ENCODE results near the gene TUG1. TPM values are rescaled to one million over a fixed set of nuclear protein-coding genes. Genes with fewer than 3 reads are reported as not detected.

Gene TUG1
- total RNA-seq, 1 experiment from 2014 or later = 103 TPM

DNA sequence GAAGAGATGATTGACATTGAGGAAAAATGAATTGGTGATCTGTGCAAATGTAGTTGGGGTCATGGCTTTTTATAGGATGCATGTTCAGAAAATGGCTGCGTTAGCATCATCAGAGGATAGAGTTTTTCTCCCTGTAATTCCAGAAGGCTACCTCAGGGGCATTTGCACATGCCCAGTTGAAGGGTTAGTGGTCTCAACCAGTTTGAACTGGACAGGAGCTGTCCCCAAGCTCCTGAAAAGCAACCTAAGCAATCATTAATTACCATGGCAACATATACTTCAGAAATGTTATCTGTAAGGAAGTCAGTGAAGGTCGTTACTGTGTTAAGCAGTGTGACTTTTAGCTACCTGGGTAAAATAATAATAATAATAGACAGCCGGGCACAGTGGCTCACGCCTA is 29.3 kb downstream of the TUG1 start:
- no TSS peak for BruUV-seq (replicated peaks)
- Histone ChIP-seq H3K9me3 (no peaks in the 10 kb centered on the region), H3K4me1 (no peaks in the 10 kb centered on the region), H3K27me3 (replicated peaks; ENCODE audit: control insufficient read depth, insufficient read depth, low read length) (no peaks in the 10 kb centered on the region), H3K36me3 (ENCODE audit: control insufficient read depth, insufficient read depth, low read length) (no peaks in the 10 kb centered on the region), H3K4me3 (ENCODE audit: low read depth, low read length) (no peak overlapping the region)
- no peak overlapping the region for H3K4me3 Mint-ChIP-seq (ENCODE audit: unreplicated experiment)
- no peaks in the 10 kb centered on the region for H3K4me1 Mint-ChIP-seq (ENCODE audit: low read depth, unreplicated experiment)
- TF ChIP-seq, protein P1, sequence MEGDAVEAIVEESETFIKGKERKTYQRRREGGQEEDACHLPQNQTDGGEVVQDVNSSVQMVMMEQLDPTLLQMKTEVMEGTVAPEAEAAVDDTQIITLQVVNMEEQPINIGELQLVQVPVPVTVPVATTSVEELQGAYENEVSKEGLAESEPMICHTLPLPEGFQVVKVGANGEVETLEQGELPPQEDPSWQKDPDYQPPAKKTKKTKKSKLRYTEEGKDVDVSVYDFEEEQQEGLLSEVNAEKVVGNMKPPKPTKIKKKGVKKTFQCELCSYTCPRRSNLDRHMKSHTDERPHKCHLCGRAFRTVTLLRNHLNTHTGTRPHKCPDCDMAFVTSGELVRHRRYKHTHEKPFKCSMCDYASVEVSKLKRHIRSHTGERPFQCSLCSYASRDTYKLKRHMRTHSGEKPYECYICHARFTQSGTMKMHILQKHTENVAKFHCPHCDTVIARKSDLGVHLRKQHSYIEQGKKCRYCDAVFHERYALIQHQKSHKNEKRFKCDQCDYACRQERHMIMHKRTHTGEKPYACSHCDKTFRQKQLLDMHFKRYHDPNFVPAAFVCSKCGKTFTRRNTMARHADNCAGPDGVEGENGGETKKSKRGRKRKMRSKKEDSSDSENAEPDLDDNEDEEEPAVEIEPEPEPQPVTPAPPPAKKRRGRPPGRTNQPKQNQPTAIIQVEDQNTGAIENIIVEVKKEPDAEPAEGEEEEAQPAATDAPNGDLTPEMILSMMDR (IDR thresholded peaks at IDR 0.05; ENCODE audit: insufficient read depth in 1 of 2, low read depth in 1 of 2, low read length in 1 of 2, severe bottlenecking in 1 of 2, unreplicated experiment in 1 of 2) = no peak
- H3K27me3 Mint-ChIP-seq (ENCODE audit: insufficient read depth, unreplicated experiment) = peaks cover 2% of the 10 kb centered on the region
- H3K27ac Mint-ChIP-seq (ENCODE audit: unreplicated experiment) = no peak overlapping the region
- no peak for DNase-seq
- intact Hi-C loops (cut with micrococcal nuclease; ENCODE audit: unreplicated experiment) = no loop called here
- no peaks in the 10 kb centered on the region for H3K36me3 Mint-ChIP-seq (ENCODE audit: insufficient read depth, unreplicated experiment)
- H3K9me3 Mint-ChIP-seq (ENCODE audit: unreplicated experiment) = no peaks in the 10 kb centered on the region
- ChIA-PET CTCF (no interaction called here), POLR2A (no interaction called here)

DNA sequence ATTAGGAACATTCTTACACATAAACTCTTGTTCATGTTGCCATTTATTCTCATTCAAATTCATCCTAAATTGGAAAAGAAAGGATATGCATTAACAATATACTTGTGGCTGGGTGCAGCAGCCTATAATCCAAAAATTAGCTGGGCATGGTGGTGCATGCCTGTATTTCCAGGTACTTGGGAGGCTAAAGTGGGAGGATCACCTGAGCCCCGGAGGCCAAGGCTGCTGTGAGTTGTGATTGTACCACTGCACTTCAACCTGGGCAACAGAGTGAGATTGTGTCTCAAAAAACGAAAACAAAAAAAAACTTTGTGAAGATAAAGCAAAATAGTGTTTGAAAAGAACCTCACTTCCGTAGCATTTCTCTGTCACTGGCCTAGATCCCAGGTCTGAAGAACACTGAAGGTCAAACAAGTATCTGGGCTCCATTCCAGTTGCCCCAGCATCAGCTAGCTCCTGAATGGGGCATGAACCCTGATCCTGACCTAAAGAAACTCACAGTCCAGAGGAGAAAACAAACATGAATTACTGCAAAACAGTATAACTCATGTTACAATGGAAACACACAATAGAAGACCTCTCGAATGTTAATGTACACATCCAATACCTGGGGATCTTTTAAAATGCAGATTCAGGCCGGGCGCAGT is 32.2 kb downstream of the TUG1 start:
- CTCF ChIA-PET = no interaction called here
- H3K4me1 ChIP-seq = no peaks in the 10 kb centered on the region

DNA sequence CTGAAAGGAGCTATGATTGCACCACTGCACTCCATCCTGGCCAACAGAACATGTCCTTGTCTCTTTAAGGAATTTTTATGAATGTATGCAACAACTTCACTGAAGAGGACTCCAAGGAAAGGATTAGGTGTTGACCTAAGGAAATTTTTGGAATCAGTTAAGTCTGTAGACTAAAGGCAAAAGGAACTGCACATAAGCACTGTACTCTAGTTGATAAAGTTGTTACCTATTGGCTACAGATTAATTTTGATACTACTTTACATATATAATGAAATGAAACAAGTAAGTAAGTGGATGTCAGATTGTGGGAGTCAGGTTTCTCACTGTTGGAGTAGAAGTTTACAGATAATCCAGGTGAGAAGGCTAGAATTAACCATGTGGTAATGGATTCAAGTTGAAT is 36.5 kb downstream of the TUG1 start:
- TF ChIP-seq, protein P1 (IDR thresholded peaks at IDR 0.05; ENCODE audit: insufficient read depth in 1 of 2, low read depth in 1 of 2, low read length in 1 of 2, severe bottlenecking in 1 of 2, unreplicated experiment in 1 of 2) = no peak
- ChIA-PET POLR2A (no interaction called here), CTCF (no interaction called here)
- Histone ChIP-seq H3K4me3 (ENCODE audit: low read depth, low read length) (no peak overlapping the region), H3K4me1 (no peaks in the 10 kb centered on the region), H3K36me3 (ENCODE audit: control insufficient read depth, insufficient read depth, low read length) (no peaks in the 10 kb centered on the region), H3K9me3 (peaks cover 3% of the 10 kb centered on the region; the same call in 1 of the 2 replicates), H3K27me3 (replicated peaks; ENCODE audit: control insufficient read depth, insufficient read depth, low read length) (no peaks in the 10 kb centered on the region)
- no peak for DNase-seq
- Mint-ChIP-seq H3K4me3 (ENCODE audit: unreplicated experiment) (no peak overlapping the region), H3K27me3 (ENCODE audit: insufficient read depth, unreplicated experiment) (peaks cover 2% of the 10 kb centered on the region), H3K27ac (ENCODE audit: unreplicated experiment) (no peak overlapping the region), H3K4me1 (ENCODE audit: low read depth, unreplicated experiment) (no peaks in the 10 kb centered on the region), H3K36me3 (ENCODE audit: insufficient read depth, unreplicated experiment) (no peaks in the 10 kb centered on the region), H3K9me3 (ENCODE audit: unreplicated experiment) (no peaks in the 10 kb centered on the region)
- intact Hi-C loops (cut with micrococcal nuclease; ENCODE audit: unreplicated experiment) = no loop called here
- BruUV-seq (replicated peaks) = no TSS peak

More for the DNA sequence above, 32.2 kb downstream of the TUG1 start:
- TF ChIP-seq, protein P1 (IDR thresholded peaks at IDR 0.05; ENCODE audit: insufficient read depth in 1 of 2, low read depth in 1 of 2, low read length in 1 of 2, severe bottlenecking in 1 of 2, unreplicated experiment in 1 of 2) = no peak
- no peaks in the 10 kb centered on the region for H3K4me1 Mint-ChIP-seq (ENCODE audit: low read depth, unreplicated experiment)
- peaks cover 2% of the 10 kb centered on the region for H3K27me3 Mint-ChIP-seq (ENCODE audit: insufficient read depth, unreplicated experiment)
- POLR2A ChIA-PET = interaction anchor here (0.7 kb wide), 1 partner anchor 1188 kb away, joined by 4 read pairs; no protein-coding TSS in a partner anchor
- BruUV-seq (replicated peaks) = no TSS peak
- no peak overlapping the region for H3K4me3 ChIP-seq (ENCODE audit: low read depth, low read length)
- no peaks in the 10 kb centered on the region for H3K36me3 Mint-ChIP-seq (ENCODE audit: insufficient read depth, unreplicated experiment)
- no peak overlapping the region for H3K27ac Mint-ChIP-seq (ENCODE audit: unreplicated experiment)
- intact Hi-C loops (cut with micrococcal nuclease; ENCODE audit: unreplicated experiment) = no loop called here
- peaks cover 3% of the 10 kb centered on the region; the same call in 1 of the 2 replicates for H3K9me3 ChIP-seq
- H3K9me3 Mint-ChIP-seq (ENCODE audit: unreplicated experiment) = no peaks in the 10 kb centered on the region
- no peaks in the 10 kb centered on the region for H3K36me3 ChIP-seq (ENCODE audit: control insufficient read depth, insufficient read depth, low read length)
- no peaks in the 10 kb centered on the region for H3K27me3 ChIP-seq (replicated peaks; ENCODE audit: control insufficient read depth, insufficient read depth, low read length)
- no peak overlapping the region for H3K4me3 Mint-ChIP-seq (ENCODE audit: unreplicated experiment)
- no peak for DNase-seq

Data from Caco-2 (cell line).